ENCODE measurements around the gene ARHGAP18.

- TF ChIP-seq CTCF (IDR thresholded peaks at IDR 0.05) (no peak), FOXM1 (IDR thresholded peaks at IDR 0.05; ENCODE audit: low read depth) (no peak), EZH2phosphoT487 (IDR thresholded peaks at IDR 0.05; ENCODE audit: borderline replicate concordance, low read depth) (no peak), PBX3 (IDR thresholded peaks at IDR 0.05) (no peak), YY1 (IDR thresholded peaks at IDR 0.05; ENCODE audit: low read depth) (no peak), SMC3 (IDR thresholded peaks at IDR 0.05; ENCODE audit: low read depth, low read length) (no peak), POLR2AphosphoS5 (IDR thresholded peaks at IDR 0.05; ENCODE audit: low read depth, low read length) (no peak), TAF1 (IDR thresholded peaks at IDR 0.05; ENCODE audit: borderline replicate concordance, low read depth, low read length) (no peak)
These were observed 54.6 kb downstream of the ARHGAP18 start for GRCh38 chr6:129655334-129655733.

Data from SK-N-SH (cell line).